ENCODE measurements around the gene PGAM2.

The PGAM2 gene

GRCh38 chr7:44071726-44072363, 6.5 kb upstream of the PGAM2 start:
- Mint-ChIP-seq H3K4me3 (no peak overlapping the region), H3K4me1 (peaks cover 21% of the 10 kb centered on the region), H3K9me3 (no peaks in the 10 kb centered on the region), H3K27ac (peak overlapping the region; percentile 57), H3K27me3 (ENCODE audit: low read depth, poor library complexity) (no peaks in the 10 kb centered on the region), H3K36me3 (ENCODE audit: low read depth) (peaks cover 23% of the 10 kb centered on the region)
- TF ChIP-seq, protein P1, sequence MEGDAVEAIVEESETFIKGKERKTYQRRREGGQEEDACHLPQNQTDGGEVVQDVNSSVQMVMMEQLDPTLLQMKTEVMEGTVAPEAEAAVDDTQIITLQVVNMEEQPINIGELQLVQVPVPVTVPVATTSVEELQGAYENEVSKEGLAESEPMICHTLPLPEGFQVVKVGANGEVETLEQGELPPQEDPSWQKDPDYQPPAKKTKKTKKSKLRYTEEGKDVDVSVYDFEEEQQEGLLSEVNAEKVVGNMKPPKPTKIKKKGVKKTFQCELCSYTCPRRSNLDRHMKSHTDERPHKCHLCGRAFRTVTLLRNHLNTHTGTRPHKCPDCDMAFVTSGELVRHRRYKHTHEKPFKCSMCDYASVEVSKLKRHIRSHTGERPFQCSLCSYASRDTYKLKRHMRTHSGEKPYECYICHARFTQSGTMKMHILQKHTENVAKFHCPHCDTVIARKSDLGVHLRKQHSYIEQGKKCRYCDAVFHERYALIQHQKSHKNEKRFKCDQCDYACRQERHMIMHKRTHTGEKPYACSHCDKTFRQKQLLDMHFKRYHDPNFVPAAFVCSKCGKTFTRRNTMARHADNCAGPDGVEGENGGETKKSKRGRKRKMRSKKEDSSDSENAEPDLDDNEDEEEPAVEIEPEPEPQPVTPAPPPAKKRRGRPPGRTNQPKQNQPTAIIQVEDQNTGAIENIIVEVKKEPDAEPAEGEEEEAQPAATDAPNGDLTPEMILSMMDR (IDR thresholded peaks at IDR 0.05) = no peak
- DNase-seq = no peak

GRCh38 chr7:44068054-44068453, 2.7 kb upstream of the PGAM2 start:
- H3K27me3 Mint-ChIP-seq (ENCODE audit: low read depth, poor library complexity) = no peaks in the 10 kb centered on the region
- no peak overlapping the region for H3K27ac Mint-ChIP-seq
- peaks cover 48% of the 10 kb centered on the region for H3K4me1 Mint-ChIP-seq
- H3K9me3 Mint-ChIP-seq = no peaks in the 10 kb centered on the region
- no peak overlapping the region for H3K4me3 Mint-ChIP-seq
- TF ChIP-seq, protein P1 (IDR thresholded peaks at IDR 0.05) = no peak
- DNase-seq = no peak
- peaks cover under 1% of the 10 kb centered on the region for H3K36me3 Mint-ChIP-seq (ENCODE audit: low read depth)

- H3K36me3 Mint-ChIP-seq (ENCODE audit: low read depth) = no peaks in the 10 kb centered on the region
- H3K4me1 Mint-ChIP-seq = peaks cover 53% of the 10 kb centered on the region
- no peaks in the 10 kb centered on the region for H3K27me3 Mint-ChIP-seq (ENCODE audit: low read depth, poor library complexity)
- no peak overlapping the region for H3K4me3 Mint-ChIP-seq
- TF ChIP-seq, protein P1 (IDR thresholded peaks at IDR 0.05) = no peak
- DNase-seq = no peak
- H3K9me3 Mint-ChIP-seq = no peaks in the 10 kb centered on the region
- H3K27ac Mint-ChIP-seq = no peak overlapping the region
Measured at GRCh38 chr7:44067064-44067951, 1.9 kb upstream of the PGAM2 start.

GRCh38 chr7:44066494-44067063, 1.2 kb upstream of the PGAM2 start:
- peaks cover 2% of the 10 kb centered on the region for H3K36me3 Mint-ChIP-seq (ENCODE audit: low read depth)
- no peak overlapping the region for H3K27ac Mint-ChIP-seq
- H3K4me1 Mint-ChIP-seq = peaks cover 53% of the 10 kb centered on the region
- H3K4me3 Mint-ChIP-seq = no peak overlapping the region
- DNase-seq = no peak
- no peaks in the 10 kb centered on the region for H3K27me3 Mint-ChIP-seq (ENCODE audit: low read depth, poor library complexity)
- TF ChIP-seq, protein P1 (IDR thresholded peaks at IDR 0.05) = no peak
- no peaks in the 10 kb centered on the region for H3K9me3 Mint-ChIP-seq

GRCh38 chr7:44066111-44066460, 719 bp upstream of the PGAM2 start:
- H3K27me3 Mint-ChIP-seq (ENCODE audit: low read depth, poor library complexity) = no peaks in the 10 kb centered on the region
- TF ChIP-seq, protein P1 (IDR thresholded peaks at IDR 0.05) = no peak

More at GRCh38 chr7:44066111-44066460, 719 bp upstream of the PGAM2 start:
- DNase-seq = no peak
- no peak overlapping the region for H3K4me3 Mint-ChIP-seq
- H3K27ac Mint-ChIP-seq = peak overlapping the region; percentile 89
- H3K4me1 Mint-ChIP-seq = peaks cover 53% of the 10 kb centered on the region
- no peaks in the 10 kb centered on the region for H3K9me3 Mint-ChIP-seq
- peaks cover 4% of the 10 kb centered on the region for H3K36me3 Mint-ChIP-seq (ENCODE audit: low read depth)
